Glomerular visceral epithelial cell (primary cell): ENCODE measurements around the gene TMEM259.
A peak's percentile ranks its signal among the peaks of the same experiment; 100 is the strongest.

Experiments
- DNase-seq: peaks from one replicate; pipeline ENCODE4 v3.0.0-alpha.2; 2016; ENCODE audit errors: extremely low spot score

Gene TMEM259

GRCh38 chr19:988510-988909, 32.4 kb downstream of the TMEM259 start:
- no peak for DNase-seq

GRCh38 chr19:988081-988480, 32.8 kb downstream of the TMEM259 start:
- no peak for DNase-seq

GRCh38 chr19:986083-986482, 34.8 kb downstream of the TMEM259 start:
- DNase-seq = no peak

GRCh38 chr19:984165-984967, 36.6 kb downstream of the TMEM259 start, which contains the start of gene WDR18:
Gene WDR18 (plus strand): TSS chr19:984345. CDS start chr19:984354, 9 bp downstream.
- DNase-seq = peak; percentile 89

- DNase-seq = peak; percentile 72
Observed at GRCh38 chr19:982567-983170, 38.3 kb downstream of the TMEM259 start.

GRCh38 chr19:980133-980998, 40.6 kb downstream of the TMEM259 start:
- no peak for DNase-seq

GRCh38 chr19:979318-979741, 41.6 kb downstream of the TMEM259 start:
- no peak for DNase-seq

GRCh38 chr19:977058-977464, 43.9 kb downstream of the TMEM259 start:
- DNase-seq = no peak

- DNase-seq = no peak
Observed at GRCh38 chr19:976476-976875, 44.4 kb downstream of the TMEM259 start.

GRCh38 chr19:974564-975257, 46.2 kb downstream of the TMEM259 start:
- DNase-seq = no peak

GRCh38 chr19:973726-974563, 47.0 kb downstream of the TMEM259 start:
- no peak for DNase-seq

- no peak for DNase-seq
Observed at GRCh38 chr19:972281-972680, 48.6 kb downstream of the TMEM259 start.

GRCh38 chr19:971795-972194, 49.1 kb downstream of the TMEM259 start:
- DNase-seq = no peak

GRCh38 chr19:970695-971094, 50.2 kb downstream of the TMEM259 start:
- no peak for DNase-seq

- no peak for DNase-seq
Observed at GRCh38 chr19:966485-967088, 54.3 kb downstream of the TMEM259 start.

GRCh38 chr19:964761-965694, 55.9 kb downstream of the TMEM259 start:
- no peak for DNase-seq

- DNase-seq = no peak
Observed at GRCh38 chr19:964116-964520, 56.8 kb downstream of the TMEM259 start.

GRCh38 chr19:963486-963951, 57.4 kb downstream of the TMEM259 start:
- no peak for DNase-seq
